Rectal smooth muscle tissue (tissue), 1 donor: ENCODE data around the gene MPP3.
"Not testable (repeated sequence)": the region's sequence is repeated elsewhere in the genome, so short reads cannot be mapped to it uniquely, and the experiment has no call there.

Experiments used
- H3K27ac ChIP-seq: one replicate; pipeline ENCODE4 v1.7.0; 2013; ENCODE audit warnings: low read depth, low read length, inconsistent platforms
- H3K27me3 ChIP-seq: one replicate; pipeline ENCODE4 v1.7.0; 2013; ENCODE audit warnings: low read length; ENCODE audit not compliant: control insufficient read depth, insufficient read depth
- H3K36me3 ChIP-seq: one replicate; pipeline ENCODE4 v1.7.0; 2013; ENCODE audit warnings: low read length; ENCODE audit not compliant: control insufficient read depth, insufficient read depth
- H3K4me1 ChIP-seq: one replicate; pipeline ENCODE4 v1.7.0; 2013; ENCODE audit warnings: low read length; ENCODE audit not compliant: control insufficient read depth, insufficient read depth
- H3K4me3 ChIP-seq: one replicate; pipeline ENCODE4 v1.7.0; 2013; ENCODE audit warnings: low read length
- H3K9ac ChIP-seq: one replicate; pipeline ENCODE4 v1.7.0; 2013; ENCODE audit warnings: low read length

The MPP3 gene

GRCh38 chr17:43805117-43805516, 27.8 kb downstream of the MPP3 start:
- H3K9ac ChIP-seq = no peak overlapping the region
- no peaks in the 10 kb centered on the region for H3K27me3 ChIP-seq
- H3K27ac ChIP-seq = no peak overlapping the region
- no peaks in the 10 kb centered on the region for H3K36me3 ChIP-seq
- H3K4me3 ChIP-seq = no peak overlapping the region
- no peaks in the 10 kb centered on the region for H3K4me1 ChIP-seq

DNA sequence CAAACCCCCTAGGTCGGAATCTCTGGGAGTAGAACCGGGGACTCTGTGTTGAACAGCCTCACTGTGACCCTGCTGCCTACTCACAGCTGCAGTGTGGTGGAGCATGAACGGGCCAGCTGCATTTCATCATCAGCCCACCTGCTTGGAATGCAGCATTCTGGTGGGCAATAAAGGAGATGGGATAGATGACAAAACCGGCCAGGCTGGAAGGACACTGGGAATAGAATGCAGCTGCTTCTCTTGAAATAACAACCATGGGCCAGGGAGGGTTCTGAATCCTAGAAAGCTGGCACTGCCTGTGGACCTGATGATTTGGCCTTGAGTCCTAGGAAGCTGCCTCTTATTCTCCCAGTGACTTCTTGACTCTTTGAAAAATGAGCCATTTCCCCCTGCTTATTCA, 29.2 kb downstream of the MPP3 start:
- Histone ChIP-seq H3K36me3 (no peaks in the 10 kb centered on the region), H3K9ac (no peak overlapping the region), H3K4me3 (no peak overlapping the region)

DNA sequence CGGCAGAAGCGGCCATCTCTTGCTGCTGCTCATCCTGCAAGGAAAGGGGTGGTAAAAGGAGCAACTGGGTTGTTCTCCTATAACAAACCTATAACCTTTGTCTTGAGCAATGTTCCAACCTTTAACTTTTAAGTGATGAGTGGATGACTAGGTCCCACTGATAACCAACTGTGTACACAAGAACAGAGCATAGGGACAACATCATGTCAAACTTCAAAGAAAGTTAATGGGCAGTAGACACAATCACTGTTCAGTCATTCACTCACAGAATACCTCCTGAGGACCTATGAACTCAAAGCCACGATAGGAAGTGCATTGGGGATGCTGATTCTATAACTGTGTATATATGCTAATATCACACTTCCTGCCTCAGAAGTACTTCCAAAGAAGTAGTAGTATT, 31.1 kb downstream of the MPP3 start:
- no peaks in the 10 kb centered on the region for H3K36me3 ChIP-seq
- H3K4me3 ChIP-seq = no peak overlapping the region
- H3K27me3 ChIP-seq = no peaks in the 10 kb centered on the region
- no peak overlapping the region for H3K9ac ChIP-seq
- H3K4me1 ChIP-seq = no peaks in the 10 kb centered on the region
- no peak overlapping the region for H3K27ac ChIP-seq

More for the DNA sequence above, 29.2 kb downstream of the MPP3 start:
- Histone ChIP-seq H3K27ac (no peak overlapping the region), H3K4me1 (no peaks in the 10 kb centered on the region), H3K27me3 (no peaks in the 10 kb centered on the region)

- Histone ChIP-seq H3K27me3 (no peaks in the 10 kb centered on the region), H3K27ac (no peak overlapping the region), H3K4me3 (no peak overlapping the region), H3K36me3 (no peaks in the 10 kb centered on the region), H3K9ac (no peak overlapping the region), H3K4me1 (no peaks in the 10 kb centered on the region)
Measured at GRCh38 chr17:43800736-43801135, 32.2 kb downstream of the MPP3 start.

DNA sequence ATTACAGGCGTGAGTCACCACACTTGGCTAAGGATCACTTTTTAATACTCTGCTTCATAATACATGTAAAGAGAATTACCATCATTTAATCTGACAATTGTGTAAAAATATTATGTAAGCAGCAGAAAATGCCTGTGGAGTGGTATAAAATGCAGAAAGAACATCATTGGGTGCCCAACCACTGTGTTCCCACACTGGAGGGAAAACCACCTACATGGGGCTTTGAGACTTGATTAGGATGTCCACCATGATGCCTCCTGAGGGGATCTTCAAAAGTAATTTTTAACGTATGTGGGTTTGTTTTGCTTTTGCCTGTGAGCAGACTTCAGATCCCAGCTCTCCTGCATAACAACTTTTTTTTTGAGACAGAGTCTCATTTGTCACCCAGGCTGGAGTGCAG, 33.9 kb downstream of the MPP3 start:
- no peak overlapping the region for H3K27ac ChIP-seq
- H3K36me3 ChIP-seq = no peaks in the 10 kb centered on the region
- H3K27me3 ChIP-seq = no peaks in the 10 kb centered on the region
- no peak overlapping the region for H3K4me3 ChIP-seq
- no peak overlapping the region for H3K9ac ChIP-seq
- no peaks in the 10 kb centered on the region for H3K4me1 ChIP-seq

GRCh38 chr17:43798024-43798423, 34.9 kb downstream of the MPP3 start:
- H3K4me1 ChIP-seq, H3K9ac ChIP-seq, H3K4me3 ChIP-seq, H3K36me3 ChIP-seq, H3K27me3 ChIP-seq, H3K27ac ChIP-seq: not testable (repeated sequence)

DNA sequence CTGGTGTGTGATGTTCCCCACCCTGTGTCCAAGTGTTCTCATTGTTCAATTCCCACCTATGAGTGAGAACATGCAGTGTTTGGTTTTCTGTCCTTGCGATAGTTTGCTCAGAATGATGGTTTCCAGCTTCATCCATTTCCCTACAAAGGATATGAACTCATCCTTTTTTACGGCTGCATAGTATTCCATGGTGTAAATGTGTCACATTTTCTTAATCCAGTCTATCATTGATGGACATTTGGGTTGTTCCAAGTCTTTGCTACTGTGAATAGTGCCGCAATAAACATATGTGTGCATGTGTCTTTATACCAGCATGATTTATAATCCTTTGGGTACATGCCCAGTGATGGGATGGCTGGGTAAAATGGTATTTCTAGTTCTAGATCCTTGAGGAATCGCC, 40.3 kb downstream of the MPP3 start:
- not testable (repeated sequence) for H3K27ac ChIP-seq, H3K9ac ChIP-seq, H3K4me1 ChIP-seq, H3K27me3 ChIP-seq, H3K36me3 ChIP-seq, H3K4me3 ChIP-seq

- H3K36me3 ChIP-seq = no peaks in the 10 kb centered on the region
- no peak overlapping the region for H3K9ac ChIP-seq
- no peak overlapping the region for H3K27ac ChIP-seq
- H3K27me3 ChIP-seq = no peaks in the 10 kb centered on the region
- no peak overlapping the region for H3K4me3 ChIP-seq
- H3K4me1 ChIP-seq = no peaks in the 10 kb centered on the region
Measured at GRCh38 chr17:43791589-43791988, 41.4 kb downstream of the MPP3 start.

DNA sequence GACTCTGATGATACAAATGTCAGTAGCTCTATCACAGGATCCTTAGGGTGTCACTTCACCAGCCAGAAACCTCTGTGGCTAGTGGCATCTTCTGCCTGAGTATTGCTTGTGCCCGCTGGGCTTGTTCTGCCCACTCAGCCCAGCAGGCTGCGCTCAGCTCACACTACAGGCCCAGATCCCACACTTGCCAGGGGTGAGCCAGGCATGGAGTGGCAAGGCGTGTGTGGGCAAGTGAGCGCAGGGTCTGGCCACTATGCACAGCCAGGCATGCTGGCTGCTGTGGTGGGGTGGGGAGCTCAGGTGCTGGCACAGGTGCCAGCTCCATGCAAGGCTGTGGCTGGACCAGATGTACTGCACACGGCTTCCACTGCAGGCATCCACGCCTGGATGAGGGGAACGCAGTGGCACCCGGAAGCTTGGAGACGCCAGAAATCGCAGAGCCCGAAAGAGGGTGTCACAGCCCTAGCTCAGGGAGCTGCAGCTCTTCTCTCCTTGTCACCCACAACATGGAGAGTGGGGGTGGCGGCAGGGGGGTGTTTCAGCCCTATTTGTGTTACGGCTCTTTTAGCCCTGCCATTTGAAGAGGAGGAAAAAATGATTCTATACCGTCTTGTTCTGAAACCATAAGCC, 42.5 kb downstream of the MPP3 start:
- Histone ChIP-seq H3K4me3 (no peak overlapping the region), H3K36me3 (no peaks in the 10 kb centered on the region), H3K9ac (no peak overlapping the region), H3K4me1 (no peaks in the 10 kb centered on the region), H3K27me3 (no peaks in the 10 kb centered on the region), H3K27ac (no peak overlapping the region)

- H3K9ac ChIP-seq = no peak overlapping the region
- no peak overlapping the region for H3K4me3 ChIP-seq
- no peaks in the 10 kb centered on the region for H3K36me3 ChIP-seq
- no peak overlapping the region for H3K27ac ChIP-seq
- H3K27me3 ChIP-seq = no peaks in the 10 kb centered on the region
- H3K4me1 ChIP-seq = no peaks in the 10 kb centered on the region
Measured at GRCh38 chr17:43789482-43789881, 43.5 kb downstream of the MPP3 start.

DNA sequence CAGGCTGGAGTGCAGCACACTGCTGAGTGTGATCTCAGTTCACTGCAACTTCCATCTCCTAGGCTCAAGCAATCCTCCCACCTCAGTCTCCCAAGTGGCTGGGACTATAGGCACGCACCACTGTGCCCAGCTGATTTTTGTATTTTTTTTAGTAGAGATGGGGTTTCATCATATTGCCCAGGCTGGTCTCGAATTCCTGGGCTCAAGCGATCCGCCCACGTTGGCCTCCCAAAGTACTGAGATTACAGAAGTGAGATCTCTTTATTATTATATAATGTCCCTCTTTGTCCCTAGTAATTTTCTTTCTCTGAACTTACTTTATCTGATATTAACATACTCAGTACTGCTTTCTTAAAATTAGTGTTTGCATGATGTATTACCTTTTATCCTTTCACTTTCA, 44.4 kb downstream of the MPP3 start:
- H3K27ac ChIP-seq = no peak overlapping the region
- H3K27me3 ChIP-seq = no peaks in the 10 kb centered on the region
- no peak overlapping the region for H3K4me3 ChIP-seq
- no peaks in the 10 kb centered on the region for H3K36me3 ChIP-seq
- H3K4me1 ChIP-seq = no peaks in the 10 kb centered on the region
- H3K9ac ChIP-seq = no peak overlapping the region

DNA sequence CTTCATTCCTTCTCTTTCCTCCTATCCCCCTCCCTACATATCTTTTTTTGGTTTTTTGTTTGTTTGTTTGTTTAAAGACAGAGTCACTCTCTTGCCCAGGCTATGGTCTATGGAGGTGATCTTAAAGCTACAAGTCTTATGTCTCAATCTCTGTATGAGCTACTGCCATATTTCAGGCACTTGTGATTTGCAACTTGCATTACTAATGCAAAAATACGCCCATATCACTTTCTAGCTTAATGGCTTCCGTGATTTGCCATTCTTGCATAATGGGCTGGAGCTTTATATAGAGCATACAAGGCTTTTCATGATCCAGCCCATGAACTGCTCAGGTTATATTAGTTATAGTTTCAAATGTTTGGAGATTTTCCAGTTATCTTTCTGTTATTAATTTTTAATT, 45.2 kb downstream of the MPP3 start:
- Histone ChIP-seq H3K36me3 (no peaks in the 10 kb centered on the region), H3K4me3 (no peak overlapping the region), H3K27me3 (no peaks in the 10 kb centered on the region), H3K9ac (no peak overlapping the region), H3K27ac (no peak overlapping the region), H3K4me1 (no peaks in the 10 kb centered on the region)

GRCh38 chr17:43784628-43785101, 48.3 kb downstream of the MPP3 start:
- H3K27ac ChIP-seq = no peak overlapping the region
- H3K4me1 ChIP-seq = no peaks in the 10 kb centered on the region
- H3K36me3 ChIP-seq = no peaks in the 10 kb centered on the region
- H3K27me3 ChIP-seq = no peaks in the 10 kb centered on the region
- no peak overlapping the region for H3K4me3 ChIP-seq
- no peak overlapping the region for H3K9ac ChIP-seq
